Measurements from ENCODE around the gene RASA3.

Gene RASA3

DNA sequence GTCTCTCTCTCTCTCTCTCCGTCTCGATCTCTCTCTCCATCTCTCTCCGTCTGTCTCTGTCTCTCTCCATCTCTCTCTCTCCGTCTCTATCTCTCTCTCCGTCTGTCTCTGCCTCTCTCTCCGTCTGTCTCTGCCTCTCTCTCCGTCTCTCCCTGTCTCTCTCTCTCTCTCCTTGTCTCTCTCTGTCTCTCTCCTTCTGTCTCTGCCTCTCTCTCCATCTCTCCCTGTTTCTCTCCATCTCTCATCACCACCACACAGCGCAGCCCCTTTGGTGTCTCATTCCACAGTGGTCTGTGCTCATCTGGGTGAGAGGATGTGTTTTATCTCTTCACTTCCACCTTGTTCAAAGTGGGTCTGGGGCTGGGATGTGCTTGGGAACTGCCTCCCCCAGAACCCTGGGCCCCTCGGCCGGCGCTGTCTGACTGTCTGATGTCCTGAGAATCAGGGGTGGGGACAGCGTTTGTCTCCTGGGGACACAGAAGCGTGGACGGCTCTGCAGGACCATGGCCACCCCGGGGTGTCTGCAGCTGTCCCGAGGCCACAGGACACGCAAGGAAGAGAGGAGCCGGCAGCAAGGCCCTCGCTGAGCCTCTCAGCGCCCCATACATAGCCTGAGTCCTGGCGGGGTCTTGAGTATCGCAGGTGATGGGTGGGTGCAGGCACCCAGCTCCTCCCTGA is 118.3 kb downstream of the RASA3 start:
- no peak for DNase-seq

DNA sequence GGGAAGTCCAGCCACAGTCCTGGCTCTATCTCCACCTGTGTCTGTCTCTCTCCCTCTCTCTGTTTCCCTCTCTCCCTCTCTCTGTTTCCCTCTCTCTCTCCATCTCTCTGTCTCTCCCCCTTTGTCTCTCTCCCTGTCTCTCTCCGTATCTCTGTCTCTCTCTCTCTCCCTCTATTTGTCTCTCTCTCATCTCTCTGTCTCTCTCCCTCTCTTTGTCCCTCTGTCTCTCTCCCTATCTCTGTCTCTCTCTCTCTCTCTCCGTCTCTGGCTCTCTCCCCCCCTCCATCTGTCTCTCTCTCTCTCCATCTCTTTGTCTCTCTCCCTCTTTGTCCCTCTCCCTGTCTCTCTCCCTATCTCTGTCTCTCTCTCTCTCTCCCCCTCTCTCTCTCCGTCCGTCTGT is 119.1 kb downstream of the RASA3 start:
- no peak for DNase-seq

DNA sequence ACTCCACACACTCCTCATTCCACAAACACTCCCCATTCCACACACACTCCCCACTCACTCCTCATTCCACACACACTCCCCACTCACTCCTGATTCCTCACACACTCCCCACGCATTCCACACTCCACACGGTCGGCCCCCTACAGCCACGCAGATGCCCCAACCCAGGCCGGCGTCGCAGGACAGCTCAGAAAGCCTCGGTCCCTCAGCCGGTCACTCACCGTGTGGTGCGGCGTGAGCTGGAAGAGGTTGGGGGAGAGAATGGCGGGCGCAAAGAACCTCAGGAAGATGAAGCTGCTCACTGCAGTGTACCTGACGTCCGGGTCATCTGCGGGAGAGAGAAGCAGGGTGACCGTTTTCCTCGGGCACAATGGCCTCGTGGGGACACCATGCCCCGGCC is 119.5 kb downstream of the RASA3 start:
- no peak for DNase-seq

DNA sequence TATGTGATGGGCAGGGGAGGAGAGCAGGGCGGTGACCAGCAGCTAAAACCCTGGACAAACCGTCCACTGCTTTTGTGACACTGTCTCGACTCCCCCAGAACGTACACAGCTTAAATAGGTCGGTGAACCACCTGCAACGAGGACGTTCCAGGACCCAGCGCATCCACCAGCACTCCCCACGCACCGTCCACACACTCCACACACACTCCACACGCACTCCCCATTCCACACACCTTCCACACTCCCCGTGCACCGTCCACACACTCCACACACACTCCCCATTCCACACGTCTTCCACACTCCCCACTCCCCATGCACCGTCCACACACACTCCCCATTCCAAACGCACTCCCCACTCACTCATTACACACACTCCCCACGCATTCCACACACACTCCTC is 120.3 kb downstream of the RASA3 start:
- no peak for DNase-seq

DNA sequence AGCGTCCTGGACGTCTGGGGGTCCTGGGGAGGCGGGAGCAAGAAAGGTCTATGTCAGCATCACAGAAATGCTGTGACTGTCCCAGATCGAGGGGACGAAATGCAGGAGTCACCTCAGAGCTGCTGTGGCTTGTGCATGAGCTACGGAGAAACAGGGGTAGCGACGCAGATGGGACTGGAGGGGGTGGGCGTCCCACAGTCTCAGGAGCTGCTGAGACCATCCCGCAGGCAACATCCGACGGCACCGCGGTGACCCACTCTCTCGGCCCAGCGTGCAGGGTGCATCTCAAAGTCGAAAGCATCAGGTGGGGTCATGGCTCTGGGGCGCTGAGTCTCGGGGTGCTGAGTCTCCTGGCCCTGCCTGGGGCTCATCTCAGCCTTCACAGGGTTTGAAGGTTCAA is 121.2 kb downstream of the RASA3 start:
- no peak for DNase-seq

DNA sequence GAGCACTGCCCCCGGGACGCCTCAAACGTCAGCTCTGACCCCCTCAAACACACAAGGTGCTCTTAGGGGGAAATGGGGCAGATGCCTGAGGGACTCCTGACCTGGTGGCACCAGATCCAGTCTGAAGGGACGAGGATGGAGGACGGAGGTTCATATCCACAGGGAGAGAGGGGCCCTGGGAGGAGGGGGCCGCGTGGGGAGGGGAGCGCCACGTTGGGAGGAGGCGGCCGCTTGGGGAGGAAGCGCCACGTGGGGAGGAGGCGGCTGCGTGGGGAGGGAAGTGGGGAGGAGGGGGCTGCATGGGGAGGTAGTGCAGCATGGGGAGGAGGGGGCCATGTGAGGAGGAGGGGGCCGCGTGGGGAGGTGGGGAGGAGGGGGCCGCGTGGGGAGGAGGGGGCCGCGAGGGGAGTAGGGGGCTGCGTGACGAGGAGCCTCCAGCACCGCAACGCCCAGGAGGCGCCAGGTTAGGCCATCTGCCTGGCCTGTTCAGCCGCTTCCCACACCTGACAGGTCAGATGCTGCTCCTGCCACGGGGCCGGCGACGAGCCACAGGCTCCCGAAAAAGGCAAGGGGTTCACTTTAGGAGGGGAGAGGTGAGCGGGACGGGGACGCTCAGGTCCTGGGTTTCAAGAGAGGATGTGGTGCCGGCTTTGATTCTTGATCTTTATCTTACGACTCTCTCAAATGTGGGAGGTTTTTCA is 121.9 kb downstream of the RASA3 start:
- DNase-seq = no peak

DNA sequence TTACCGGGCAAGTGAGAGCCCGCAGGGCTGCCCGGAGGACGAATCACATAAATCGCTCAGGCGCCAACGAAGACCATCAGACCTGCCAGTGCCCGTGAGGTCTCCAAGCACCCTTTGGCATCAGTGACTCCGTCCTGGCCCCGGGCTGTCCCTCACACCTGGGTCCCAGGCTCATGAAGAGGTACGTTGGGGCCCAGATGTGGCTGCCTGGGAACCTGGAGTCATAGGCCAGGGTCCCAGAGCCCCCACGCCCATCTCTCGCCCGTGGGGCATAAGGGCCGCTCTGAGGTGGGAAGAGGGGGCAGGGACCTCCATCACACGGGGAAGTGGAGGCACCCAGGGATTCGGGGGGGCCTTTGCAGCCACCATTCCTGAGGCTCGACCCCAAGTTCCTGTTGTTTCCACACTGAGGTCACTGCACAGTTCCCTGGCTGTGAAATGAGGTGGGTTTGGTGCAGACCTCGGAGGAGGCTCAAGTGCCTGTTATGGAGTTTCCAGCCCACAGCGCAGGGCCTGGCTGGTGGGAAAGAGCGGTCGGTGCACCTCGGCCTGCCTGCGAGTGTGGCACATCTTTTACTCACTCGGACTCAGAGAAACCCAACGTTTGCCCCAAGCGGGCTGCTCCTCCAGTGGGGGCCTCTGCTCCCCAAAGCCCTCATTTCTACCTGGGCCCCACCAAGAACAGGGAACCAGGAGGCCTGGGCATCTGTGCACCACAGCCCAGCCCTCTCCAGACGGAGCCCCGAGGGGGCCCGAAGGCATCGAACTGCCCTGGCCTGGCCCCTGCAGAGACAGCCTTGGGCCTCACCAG is 122.6 kb downstream of the RASA3 start:
- no peak for DNase-seq

DNA sequence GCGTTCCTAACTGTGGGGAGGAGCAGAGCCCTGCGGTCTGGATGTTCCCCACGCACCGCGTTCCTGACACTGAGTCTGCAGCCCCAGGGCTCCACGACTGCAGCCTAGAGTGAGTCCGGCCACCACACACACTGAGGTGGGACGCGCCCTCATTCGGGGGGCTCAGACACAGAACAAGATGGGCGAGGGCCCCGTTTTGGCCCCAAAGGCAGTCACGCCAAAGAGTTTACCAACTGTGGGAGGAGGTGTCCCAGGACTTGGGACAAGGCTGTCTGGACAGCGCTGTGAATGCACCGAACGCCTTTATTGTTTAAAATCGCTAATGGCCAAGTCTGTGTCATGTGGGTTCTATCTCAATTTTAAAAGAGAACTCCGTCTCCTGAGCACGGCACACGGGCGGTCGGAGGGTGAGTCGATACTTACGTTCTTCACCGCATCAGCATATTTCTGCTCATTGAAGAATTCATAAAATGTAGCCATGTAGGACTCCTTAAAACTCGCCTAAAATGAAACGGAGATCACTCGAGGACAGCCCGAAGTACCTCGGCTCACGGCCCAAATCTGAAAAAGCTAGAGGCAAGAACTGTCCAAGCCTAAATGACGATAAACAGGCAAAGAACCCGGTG is 123.3 kb downstream of the RASA3 start:
- DNase-seq = no peak

DNA sequence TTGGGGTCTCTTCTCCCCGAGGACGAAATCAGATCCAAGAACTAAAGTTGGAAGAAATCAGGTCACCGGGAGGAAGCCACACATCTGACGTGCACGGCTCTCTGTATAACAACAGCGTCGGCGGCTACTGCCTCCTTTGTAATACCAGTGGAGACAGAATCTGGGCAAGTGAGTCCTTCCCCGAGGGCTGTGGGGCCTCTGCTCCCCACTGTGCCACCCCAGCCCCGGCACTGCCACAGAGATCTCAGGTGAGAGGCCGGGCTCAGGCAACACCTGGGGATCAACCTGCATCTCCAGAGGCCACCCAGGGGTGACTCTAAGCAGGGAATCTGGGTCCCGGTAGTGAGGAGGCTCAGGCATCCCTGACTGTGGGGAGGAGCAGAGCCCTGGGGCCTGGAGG is 124.9 kb downstream of the RASA3 start:
- no peak for DNase-seq

DNA sequence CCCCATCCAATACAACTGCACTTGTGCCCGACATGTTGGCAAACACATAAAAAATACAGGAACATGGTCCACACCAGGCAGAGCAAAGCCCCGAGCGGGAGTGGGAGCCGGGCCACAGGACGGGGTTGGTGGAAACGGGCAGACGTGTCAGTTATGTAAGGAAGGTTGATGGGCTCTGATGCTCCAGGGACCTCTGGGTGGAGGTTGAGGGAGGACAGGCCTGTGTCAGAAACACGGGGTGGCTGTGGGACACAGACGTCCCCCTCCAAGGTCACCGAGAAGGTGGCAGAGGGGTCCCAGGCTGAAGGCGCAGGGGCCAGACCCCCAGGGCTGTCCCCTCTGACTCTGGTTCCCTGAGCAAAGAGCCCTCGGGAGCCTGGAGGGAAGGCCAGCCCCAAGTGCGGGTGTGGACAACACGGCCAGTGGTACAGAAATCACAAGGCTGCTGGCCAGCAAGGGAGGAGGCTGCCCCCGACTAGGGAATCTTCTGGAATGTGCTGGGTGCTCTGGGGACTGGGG is 127.2 kb downstream of the RASA3 start:
- DNase-seq = no peak

DNA sequence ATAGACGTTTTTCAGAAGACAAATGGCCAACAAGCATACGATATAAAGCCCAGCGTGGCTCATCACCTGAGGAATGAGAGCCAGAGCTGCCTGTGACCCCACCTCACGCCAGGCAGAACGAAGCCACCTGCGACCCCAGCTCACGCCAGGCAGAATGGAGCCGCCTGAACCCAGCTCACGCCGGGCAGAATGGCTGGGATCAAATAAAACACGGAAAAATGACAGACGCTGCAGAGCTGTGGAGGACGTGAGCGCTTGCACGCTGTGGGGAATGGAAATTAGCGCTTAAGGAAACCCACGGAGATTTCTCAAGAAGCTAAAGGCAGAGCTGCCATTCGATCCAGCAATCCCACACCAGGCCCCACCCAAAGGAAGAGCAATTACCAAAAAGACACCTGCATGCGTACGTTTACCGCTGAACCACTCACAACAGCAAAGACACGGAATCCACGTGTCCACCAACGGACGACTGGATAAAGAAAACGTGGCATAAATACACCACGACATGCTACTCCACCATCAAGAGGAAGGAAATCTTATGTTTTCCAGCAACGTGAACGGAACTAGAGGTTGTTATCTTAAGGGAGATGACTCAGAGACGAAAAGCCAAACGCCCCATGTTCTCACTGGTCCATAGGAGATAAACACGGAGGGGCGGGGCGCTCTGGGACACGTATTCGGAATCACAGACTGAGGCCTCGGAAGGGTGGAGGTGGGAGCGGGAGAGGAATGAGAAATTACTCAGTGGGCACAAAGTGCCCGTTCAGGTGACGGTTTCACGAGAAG is 127.8 kb downstream of the RASA3 start:
- no peak for DNase-seq

DNA sequence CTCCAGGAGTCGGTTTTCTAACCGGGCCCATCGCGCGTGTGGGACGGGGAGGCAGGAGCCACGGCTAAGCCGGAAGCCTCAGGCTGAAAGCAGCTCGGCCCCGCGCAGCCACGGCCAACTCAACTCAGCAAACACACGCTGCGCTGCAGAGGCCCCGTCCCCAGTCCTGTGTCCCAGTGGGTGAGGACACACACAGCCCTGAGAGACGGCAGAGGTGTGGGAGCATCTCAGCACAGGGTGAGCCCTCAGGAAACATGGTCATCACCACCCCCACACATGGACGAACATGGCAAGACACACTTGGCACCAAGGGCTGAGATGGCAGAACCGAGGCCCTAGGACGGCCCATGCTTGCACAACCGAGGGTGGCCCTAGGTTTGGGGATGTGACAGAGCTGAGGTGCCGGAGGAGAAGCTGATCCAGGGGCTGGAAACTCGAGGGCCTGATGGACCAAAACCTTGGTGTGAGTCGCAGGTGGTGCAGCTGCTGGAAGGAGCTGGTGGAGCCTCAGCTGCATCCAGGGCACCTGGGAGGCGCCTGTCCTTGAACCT is 129.6 kb downstream of the RASA3 start:
- DNase-seq = no peak

DNA sequence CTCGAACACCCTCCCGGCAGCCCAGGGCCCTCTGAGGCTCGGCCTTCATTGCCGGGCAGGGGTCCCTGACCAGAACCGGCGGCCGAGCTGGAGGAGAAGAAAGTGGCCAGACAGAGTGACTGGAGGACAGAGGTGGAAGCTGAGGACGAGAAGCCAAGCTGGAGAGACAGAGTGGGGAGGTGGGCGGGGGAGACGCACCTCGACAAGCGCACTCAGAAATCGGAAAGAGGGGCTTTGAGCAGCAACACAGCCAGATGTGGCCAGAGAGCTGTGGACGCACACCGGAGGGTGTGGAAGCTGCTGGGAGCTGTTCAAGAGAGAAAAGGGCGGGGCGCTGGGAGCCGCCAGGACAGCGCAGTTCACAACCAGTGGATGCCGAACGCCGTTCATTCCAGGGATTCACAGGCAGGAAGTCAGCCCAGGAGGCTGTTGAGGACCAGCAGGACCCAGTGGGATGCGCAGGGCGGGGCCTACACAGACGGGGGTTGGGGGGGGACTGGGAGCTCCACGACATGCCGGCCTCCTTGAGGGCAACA is 130.3 kb downstream of the RASA3 start:
- DNase-seq = no peak

DNA sequence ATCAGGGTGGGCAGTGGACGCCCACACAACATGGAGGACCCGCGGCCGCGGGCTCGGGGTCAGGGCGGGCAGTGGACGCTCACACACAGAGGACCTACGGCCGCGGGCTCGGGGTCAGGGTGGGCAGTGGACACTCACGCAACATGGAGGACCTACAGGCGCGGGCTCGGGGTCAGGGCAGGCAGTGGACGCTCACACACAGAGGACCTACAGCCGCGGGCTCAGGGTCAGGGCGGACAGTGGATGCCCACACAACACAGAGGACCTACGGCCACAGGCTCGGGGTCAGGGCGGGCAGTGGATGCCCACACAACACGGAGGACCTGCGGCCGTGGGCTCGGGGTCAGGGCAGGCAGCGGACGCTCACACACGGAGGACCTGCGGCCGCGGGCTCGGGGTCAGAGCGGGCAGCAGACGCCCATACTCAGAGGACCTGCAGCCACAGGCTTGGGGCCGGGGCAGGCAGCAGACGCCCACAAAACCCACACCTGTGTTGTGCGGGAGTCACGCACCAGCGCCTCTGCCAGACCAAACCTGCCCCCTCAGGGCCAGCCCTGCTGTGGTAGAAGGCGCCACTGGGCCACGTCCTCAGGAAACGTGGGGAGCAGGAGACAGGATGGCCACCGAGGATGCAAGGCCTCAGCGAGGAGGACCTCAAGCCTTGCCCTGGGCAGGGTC is 131.0 kb downstream of the RASA3 start:
- no peak for DNase-seq

DNA sequence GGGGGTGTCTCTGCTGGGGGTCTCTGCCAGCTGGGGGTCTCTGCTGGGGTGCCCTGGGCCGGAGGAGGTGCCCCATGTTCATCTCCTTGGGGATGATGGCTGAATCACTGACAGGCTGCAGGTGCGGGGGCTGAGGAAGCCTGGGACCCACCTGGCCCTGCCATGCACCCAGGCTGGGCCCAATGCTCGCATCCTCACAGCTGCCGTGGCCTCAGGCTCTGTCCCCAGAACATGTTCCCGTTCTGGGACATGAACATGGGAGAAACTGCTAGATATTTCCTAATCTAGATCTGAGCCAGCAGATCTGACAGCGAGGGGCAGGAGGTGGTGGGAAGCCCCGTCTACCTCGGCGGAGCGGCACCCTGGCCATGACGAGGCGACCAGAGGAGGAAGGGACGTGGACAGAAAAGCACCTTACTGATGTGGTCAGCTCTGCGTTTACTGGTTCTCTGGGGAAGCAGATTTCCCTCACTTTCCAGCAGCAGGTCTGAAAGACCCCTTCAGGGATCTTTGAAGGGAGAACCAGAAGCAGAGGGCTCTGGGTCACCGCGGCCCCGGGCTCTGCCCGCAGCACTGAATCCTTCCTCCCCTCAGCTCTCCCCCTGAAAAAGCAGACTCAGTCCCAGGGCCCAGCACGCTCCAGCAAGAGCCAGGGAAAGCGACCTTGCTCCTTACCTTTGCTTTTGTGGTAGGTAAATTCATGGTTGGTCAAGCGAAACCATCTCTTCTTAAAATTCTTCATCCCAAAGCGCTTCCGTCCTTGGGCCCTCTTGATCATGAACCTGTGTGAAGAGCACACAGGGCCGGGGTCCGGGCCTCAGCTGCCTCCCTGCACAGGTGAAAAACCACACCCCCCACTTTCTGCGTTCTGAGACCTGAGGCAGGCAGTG is 132.0 kb downstream of the RASA3 start:
- DNase-seq = no peak

DNA sequence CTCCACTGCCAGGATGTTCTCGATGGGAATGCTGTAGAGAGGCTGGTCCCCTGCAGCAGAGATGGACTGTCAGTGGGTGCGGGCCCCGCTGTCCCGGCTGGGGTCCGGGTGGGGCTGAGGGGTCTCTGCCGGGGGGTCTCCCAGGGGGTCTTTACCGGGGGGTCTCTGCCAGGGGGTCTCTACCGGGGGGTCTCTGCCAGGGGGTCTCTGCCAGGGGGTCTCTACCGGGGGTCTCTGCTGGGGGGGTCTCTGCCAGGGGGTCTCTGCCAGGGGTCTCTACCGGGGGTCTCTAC is 132.9 kb downstream of the RASA3 start:
- no peak for DNase-seq

DNA sequence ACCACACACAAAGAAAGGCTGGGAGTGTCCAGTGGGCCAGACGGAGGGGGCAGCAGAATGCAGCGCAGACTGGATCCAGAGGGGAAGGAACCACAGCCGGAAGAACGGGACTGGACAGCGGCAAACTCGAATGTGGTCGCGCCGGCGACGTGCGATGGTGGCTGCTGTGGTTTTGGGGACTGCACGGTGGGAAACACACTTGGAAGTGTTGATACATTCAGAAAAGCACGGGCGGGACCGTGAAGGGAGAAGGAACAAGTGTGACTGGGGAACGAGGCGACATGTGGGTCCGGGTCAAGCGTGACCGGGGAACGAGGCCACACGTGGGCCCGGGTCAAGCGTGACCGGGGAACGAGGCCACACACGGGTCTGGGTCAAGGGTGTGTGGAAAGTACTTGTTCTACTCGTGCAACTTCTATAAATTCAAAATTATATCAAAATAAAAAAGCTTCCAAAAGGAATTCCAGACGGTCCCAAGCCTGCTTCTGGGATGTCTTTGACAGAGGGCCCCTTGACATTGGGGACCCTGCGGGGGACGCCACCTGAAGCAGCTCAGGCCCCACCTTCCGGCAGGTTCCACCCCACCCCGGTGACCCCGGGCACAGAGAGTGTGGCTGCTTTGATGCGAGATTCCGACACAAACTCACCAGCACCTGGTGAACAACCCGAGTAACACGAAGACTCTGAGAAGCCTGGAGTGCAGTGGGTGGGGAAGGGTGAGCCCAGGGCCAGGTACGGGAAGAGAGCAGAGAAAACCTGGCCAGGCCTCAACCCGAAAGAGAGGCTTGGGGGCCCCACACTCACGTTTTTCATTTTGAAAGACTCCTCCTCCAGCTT is 133.4 kb downstream of the RASA3 start:
- DNase-seq = no peak

DNA sequence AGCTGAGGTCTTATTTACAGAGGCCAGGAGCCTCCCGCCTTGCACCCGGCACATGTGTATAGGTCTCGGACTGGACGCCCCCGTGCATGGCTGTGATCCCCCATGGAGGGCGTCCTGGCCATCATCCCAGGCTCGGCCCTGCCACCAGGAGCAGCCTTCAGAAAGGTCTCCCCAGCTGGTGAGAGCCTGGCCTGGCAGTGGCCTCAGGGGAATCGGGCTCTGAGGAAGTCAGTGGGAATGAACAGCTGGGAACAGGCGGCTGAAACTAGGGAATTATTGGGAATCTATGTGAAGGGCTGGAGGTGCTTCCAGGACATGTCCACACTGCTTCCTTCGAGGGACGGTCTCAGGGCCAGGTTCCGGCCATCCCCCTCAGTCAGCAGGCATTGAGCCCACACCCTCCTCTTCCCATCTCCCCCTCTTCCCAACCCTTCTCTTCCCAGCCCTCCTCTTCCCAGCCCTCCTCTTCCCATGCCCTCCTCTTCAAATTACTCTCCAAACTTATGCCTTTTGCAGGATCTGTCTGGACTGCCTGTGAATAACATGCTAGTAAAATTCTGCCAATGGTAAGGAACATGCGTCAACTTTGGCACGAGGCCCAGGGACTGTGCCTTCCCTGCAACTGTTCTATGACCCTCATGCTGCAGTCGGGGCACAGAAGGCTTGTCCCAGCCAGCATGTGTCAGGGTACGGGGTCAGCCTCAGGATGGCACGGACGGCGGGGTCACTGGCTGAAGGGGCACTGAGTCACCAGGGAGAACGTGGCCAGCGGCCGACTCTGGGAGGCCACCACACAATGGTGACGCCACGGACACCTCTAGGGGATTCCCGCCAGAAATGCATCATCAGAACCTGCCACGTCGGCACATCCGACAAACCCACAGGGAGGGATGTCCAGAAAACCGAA is 134.3 kb downstream of the RASA3 start:
- no peak for DNase-seq
